K562 (cell line): ENCODE measurements around the gene MAML1. TPM values are rescaled to one million over a fixed set of nuclear protein-coding genes. Genes with fewer than 3 reads are reported as not detected.
A peak's percentile ranks its signal among the peaks of the same experiment; 100 is the strongest.

Experiments used
- DMBX1 ChIP-seq: fragments of 250-450 bp; sonication (Bioruptor Pico); IDR thresholded peaks from 2 replicates; pipeline ENCODE4 v1.8.0; 2022; ENCODE audit warnings: inconsistent platforms, mild to moderate bottlenecking, moderate library complexity, borderline replicate concordance
- FIP1L1 ChIP-seq: fragments of 200-400 bp; formaldehyde crosslinking; IDR thresholded peaks from 2 replicates; pipeline ENCODE4 v1.6.1; 2018; ENCODE audit warnings: mild to moderate bottlenecking, low read depth, low read length; ENCODE audit not compliant: poor library complexity, severe bottlenecking
- JUND ChIP-seq, 2 experiments: IDR thresholded peaks; 2 replicates in 1 of 2; 3 replicates in 1 of 2; pipeline ENCODE4 v1.6.1; 2011; ENCODE audit warnings: borderline replicate concordance in 2 of 2, low read depth in 2 of 2, low read length in 2 of 2, improper control_type of control experiment in 1 of 2, missing biosample characterization in 1 of 2, missing genetic modification characterization in 1 of 2, missing genetic modification reagents in 1 of 2
- KDM5B ChIP-seq: fragments of 200-600 bp; sonication (generic); IDR thresholded peaks from 2 replicates; pipeline ENCODE4 v1.6.1; 2012; ENCODE audit warnings: low read depth, mild to moderate bottlenecking, moderate library complexity, low read length, control low read depth, inconsistent platforms; ENCODE audit not compliant: insufficient replicate concordance
- OTX1 ChIP-seq: fragments of 450-650 bp; formaldehyde crosslinking; IDR thresholded peaks from 2 replicates; pipeline ENCODE4 v1.4.0; 2022; ENCODE audit warnings: mild to moderate bottlenecking
- POLR2G ChIP-seq: fragments of 200-400 bp; formaldehyde crosslinking; IDR thresholded peaks from 2 replicates; pipeline ENCODE4 v1.6.1; 2017; ENCODE audit warnings: low read depth, mild to moderate bottlenecking, antibody characterized with exemption, low read length, moderate library complexity
- RBM34 ChIP-seq: fragments of 200-400 bp; formaldehyde crosslinking; IDR thresholded peaks from 2 replicates; pipeline ENCODE4 v1.6.1; 2018; ENCODE audit warnings: low read length, borderline replicate concordance; ENCODE audit not compliant: insufficient read depth
- ZNF224 ChIP-seq: sonication (generic); formaldehyde crosslinking; IDR thresholded peaks from 2 replicates; pipeline ENCODE4 v1.8.0; 2022; ENCODE audit warnings: mild to moderate bottlenecking, missing genetic modification reagents
- polyA plus RNA-seq, 8 experiments: library from polyadenylated mRNA; depleted of rRNA in 4 of 8; stranded (reverse) in 5 of 8; unstranded in 3 of 8; fragments of >200 nt; fragmentation: Nextera tagmentation in 2 of 8; fragmentation: Illumina TruSeq in 1 of 8; extraction: Ambion mirVana in 2 of 8; extraction: Trizol in 1 of 8; gene quantifications; 2 replicates each; pipeline versions ENCODE4 v1.2.1 to v1.2.3, GENCODE V29; 2011 to 2014; ENCODE audit warnings: inconsistent platforms in 1 of 8, missing spikeins in 1 of 8
- total RNA-seq, 7 experiments: library from RNA; depleted of rRNA in 6 of 7; stranded (reverse); fragments of >200 nt in 6 of 7; fragmentation: Illumina TruSeq in 2 of 7; extraction: Trizol in 2 of 7; gene quantifications; 2 replicates each; pipeline versions ENCODE4 v1.2.1 to v1.2.3, GENCODE V29; 2011 to 2021; ENCODE audit warnings: low replicate concordance in 1 of 7
- TF ChIP-seq, protein P1 (sequence below): fragments of 450-650 bp; IDR thresholded peaks from 2 replicates; pipeline ENCODE4 v1.6.1; 2016; ENCODE audit warnings: low read depth
- TF ChIP-seq, protein P2 (sequence below), 2 experiments: fragments of 450-650 bp in 1 of 2; sonication (generic) in 1 of 2; formaldehyde crosslinking in 1 of 2; IDR thresholded peaks in 1 of 2; conservative IDR thresholded peaks in 1 of 2; 2 replicates each; pipeline versions ENCODE4 v1.6.1 to v1.8.1; 2016 to 2023; ENCODE audit warnings: mild to moderate bottlenecking in 2 of 2, moderate library complexity in 2 of 2, inconsistent platforms in 1 of 2, missing genetic modification reagents in 1 of 2
- TF ChIP-seq, protein P3 (sequence below): sonication (generic); IDR thresholded peaks from 2 replicates; pipeline ENCODE4 v1.6.1; 2016

MAML1 gene
- total and polyA plus RNA-seq, 9 of the 15 experiments (the other 6 are each of a cell fraction or from before 2014, with no cell fraction given): 0.32 to 18.4 (median 7.0) TPM

DNA sequence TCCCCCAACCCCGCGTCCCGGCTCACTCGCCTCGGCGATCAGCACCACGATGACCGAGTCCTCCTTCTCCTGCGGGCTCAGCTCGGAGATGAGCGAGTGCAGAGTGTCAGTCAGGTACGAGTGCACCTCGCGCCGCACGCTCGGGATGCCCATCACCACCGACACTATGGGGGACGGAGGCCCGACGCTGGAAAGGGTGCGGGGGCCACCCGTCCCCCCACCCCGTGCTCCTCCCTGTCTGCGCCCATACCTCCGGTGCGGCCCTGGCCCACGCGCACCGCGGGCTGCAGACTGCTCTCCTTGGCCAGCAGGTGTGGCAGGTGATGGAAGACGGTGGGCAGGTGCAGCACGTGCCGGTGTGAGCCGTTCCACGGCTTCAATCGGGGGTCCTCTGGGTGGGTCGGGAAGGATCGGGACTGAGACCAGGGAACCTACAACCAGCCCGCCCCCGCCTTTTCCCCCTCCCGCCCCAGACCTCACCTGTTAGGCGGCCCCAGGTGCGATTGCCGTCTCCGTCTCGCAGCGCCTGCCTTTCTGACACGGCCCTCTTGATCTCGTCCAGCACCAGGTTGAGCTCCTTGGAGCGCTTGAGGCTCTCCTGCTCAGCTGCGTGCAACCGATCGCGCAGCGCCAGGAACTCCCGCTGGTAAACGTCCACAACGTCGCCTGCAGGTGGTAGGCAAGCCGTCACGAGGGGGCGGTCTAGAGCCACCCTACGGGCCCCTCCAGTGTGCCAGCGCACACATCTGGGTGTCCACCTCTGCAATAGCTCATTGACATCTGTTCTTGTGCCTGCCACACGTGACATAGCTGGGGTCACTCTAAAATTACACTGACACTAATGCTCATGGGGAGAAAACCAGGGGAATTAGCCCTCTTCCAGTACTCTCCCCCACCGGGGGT lies 68.9 kb downstream of the MAML1 start (continued):
- TF ChIP-seq, protein P1, sequence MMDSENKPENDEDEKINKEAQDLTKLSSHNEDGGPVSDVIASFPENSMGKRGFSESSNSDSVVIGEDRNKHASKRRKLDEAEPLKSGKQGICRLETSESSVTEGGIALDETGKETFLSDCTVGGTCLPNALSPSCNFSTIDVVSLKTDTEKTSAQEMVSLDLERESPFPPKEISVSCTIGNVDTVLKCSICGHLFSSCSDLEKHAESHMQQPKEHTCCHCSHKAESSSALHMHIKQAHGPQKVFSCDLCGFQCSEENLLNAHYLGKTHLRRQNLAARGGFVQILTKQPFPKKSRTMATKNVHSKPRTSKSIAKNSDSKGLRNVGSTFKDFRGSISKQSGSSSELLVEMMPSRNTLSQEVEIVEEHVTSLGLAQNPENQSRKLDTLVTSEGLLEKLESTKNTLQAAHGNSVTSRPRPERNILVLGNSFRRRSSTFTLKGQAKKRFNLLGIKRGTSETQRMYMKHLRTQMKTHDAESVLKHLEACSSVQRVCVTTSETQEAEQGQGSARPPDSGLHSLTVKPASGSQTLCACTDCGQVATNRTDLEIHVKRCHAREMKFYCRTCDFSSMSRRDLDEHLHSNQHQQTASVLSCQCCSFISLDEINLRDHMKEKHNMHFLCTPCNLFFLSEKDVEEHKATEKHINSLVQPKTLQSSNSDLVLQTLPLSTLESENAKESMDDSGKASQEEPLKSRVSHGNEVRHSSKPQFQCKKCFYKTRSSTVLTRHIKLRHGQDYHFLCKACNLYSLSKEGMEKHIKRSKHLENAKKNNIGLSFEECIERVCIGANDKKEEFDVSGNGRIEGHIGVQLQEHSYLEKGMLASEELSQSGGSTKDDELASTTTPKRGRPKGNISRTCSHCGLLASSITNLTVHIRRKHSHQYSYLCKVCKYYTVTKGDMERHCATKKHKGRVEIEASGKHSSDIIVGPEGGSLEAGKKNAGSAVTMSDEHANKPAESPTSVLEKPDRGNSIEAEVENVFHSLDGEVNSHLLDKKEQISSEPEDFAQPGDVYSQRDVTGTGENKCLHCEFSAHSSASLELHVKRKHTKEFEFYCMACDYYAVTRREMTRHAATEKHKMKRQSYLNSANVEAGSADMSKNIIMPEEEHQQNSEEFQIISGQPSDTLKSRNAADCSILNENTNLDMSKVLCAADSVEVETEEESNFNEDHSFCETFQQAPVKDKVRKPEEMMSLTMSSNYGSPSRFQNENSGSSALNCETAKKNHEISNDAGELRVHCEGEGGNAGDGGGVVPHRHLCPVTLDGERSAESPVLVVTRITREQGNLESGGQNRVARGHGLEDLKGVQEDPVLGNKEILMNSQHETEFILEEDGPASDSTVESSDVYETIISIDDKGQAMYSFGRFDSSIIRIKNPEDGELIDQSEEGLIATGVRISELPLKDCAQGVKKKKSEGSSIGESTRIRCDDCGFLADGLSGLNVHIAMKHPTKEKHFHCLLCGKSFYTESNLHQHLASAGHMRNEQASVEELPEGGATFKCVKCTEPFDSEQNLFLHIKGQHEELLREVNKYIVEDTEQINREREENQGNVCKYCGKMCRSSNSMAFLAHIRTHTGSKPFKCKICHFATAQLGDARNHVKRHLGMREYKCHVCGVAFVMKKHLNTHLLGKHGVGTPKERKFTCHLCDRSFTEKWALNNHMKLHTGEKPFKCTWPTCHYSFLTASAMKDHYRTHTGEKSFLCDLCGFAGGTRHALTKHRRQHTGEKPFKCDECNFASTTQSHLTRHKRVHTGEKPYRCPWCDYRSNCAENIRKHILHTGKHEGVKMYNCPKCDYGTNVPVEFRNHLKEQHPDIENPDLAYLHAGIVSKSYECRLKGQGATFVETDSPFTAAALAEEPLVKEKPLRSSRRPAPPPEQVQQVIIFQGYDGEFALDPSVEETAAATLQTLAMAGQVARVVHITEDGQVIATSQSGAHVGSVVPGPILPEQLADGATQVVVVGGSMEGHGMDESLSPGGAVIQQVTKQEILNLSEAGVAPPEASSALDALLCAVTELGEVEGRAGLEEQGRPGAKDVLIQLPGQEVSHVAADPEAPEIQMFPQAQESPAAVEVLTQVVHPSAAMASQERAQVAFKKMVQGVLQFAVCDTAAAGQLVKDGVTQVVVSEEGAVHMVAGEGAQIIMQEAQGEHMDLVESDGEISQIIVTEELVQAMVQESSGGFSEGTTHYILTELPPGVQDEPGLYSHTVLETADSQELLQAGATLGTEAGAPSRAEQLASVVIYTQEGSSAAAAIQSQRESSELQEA: no peak
- no peak for TF ChIP-seq OTX1
- peak; percentile 67 for TF ChIP-seq POLR2G
- TF ChIP-seq, protein P2, sequence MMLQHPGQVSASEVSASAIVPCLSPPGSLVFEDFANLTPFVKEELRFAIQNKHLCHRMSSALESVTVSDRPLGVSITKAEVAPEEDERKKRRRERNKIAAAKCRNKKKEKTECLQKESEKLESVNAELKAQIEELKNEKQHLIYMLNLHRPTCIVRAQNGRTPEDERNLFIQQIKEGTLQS (IDR thresholded peaks at IDR 0.05): peak; percentile 53; the same call in 1 of the 2 replicates
- TF ChIP-seq, protein P2 (CRISPR knock-in tag; conservative IDR thresholded peaks at IDR 0.05): no peak
- no peak for TF ChIP-seq FIP1L1
- TF ChIP-seq KDM5B: no peak
- no peak for TF ChIP-seq RBM34
- no peak for TF ChIP-seq ZNF224
- TF ChIP-seq JUND (IDR thresholded peaks at IDR 0.05; ENCODE audit: borderline replicate concordance, low read depth, low read length): no peak
- TF ChIP-seq JUND (tag; IDR thresholded peaks at IDR 0.05; ENCODE audit: borderline replicate concordance, low read depth, low read length): no peak
- no peak for TF ChIP-seq DMBX1 (CRISPR knock-in tag)
- TF ChIP-seq, protein P3, sequence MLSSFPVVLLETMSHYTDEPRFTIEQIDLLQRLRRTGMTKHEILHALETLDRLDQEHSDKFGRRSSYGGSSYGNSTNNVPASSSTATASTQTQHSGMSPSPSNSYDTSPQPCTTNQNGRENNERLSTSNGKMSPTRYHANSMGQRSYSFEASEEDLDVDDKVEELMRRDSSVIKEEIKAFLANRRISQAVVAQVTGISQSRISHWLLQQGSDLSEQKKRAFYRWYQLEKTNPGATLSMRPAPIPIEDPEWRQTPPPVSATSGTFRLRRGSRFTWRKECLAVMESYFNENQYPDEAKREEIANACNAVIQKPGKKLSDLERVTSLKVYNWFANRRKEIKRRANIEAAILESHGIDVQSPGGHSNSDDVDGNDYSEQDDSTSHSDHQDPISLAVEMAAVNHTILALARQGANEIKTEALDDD: no peak
